ENCODE data around the gene SOD1. TPM values are rescaled to one million over a fixed set of nuclear protein-coding genes. Genes with fewer than 3 reads are reported as not detected.

The SOD1 gene
- total RNA-seq, 4 donors from 2014 or later: 249 to 453 (median 377) TPM

- ATAC-seq (no peak), DNase-seq (no peak)
- in situ Hi-C loops (cut with MboI; ENCODE audit: low sequenced_read_pairs in 4 of 4) (no loop called here), intact Hi-C loops (cut with DNase I; ENCODE audit: low total_unique reads) (no loop called here)
- no peak for TF ChIP-seq POLR2A (IDR thresholded peaks at IDR 0.05)
- no peak for TF ChIP-seq CTCF (IDR thresholded peaks at IDR 0.05 in 4 of 5, conservative IDR thresholded peaks at IDR 0.05 in 1 of 5)
- no peaks in the 10 kb centered on the region for H3K9me3 ChIP-seq
- peaks cover 41 to 56% of the 10 kb centered on the region in 2 donors for H3K4me1 ChIP-seq
- H3K27me3 ChIP-seq: no peaks in the 10 kb centered on the region
- H3K4me3 ChIP-seq: no peak overlapping the region
- no peaks in the 10 kb centered on the region for H3K36me3 ChIP-seq
- H3K27ac ChIP-seq: no peak overlapping the region
Observed at GRCh38 chr21:31714741-31715365, 55.4 kb downstream of the SOD1 start.

- DNase-seq (no peak), ATAC-seq (no peak)
- Histone ChIP-seq H3K36me3 (no peaks in the 10 kb centered on the region), H3K27me3 (no peaks in the 10 kb centered on the region), H3K27ac (peak overlapping the region; percentile 21 to 31 (median 22)), H3K4me3 (no peak overlapping the region), H3K9me3 (no peaks in the 10 kb centered on the region), H3K4me1 (peaks cover 33 to 49% of the 10 kb centered on the region in 2 donors)
- intact Hi-C loops (cut with DNase I; ENCODE audit: low total_unique reads): no loop called here
- TF ChIP-seq POLR2A (IDR thresholded peaks at IDR 0.05) (no peak), CTCF (IDR thresholded peaks at IDR 0.05 in 4 of 5, conservative IDR thresholded peaks at IDR 0.05 in 1 of 5) (no peak)
- in situ Hi-C loops (cut with MboI; ENCODE audit: low sequenced_read_pairs in 4 of 4): no loop called here
Observed at GRCh38 chr21:31716106-31716505, 56.6 kb downstream of the SOD1 start.

Other genes starting within 250 kb of the SOD1 start
- gene SCAF4, start 72.4 kb downstream of the SOD1 start, total RNA-seq: 10 to 100 TPM in 2 of 4 donors, 1 to 10 TPM in 2; 8.2 to 11.5 (median 10.0) TPM
- gene HUNK, start 213.3 kb downstream of the SOD1 start, total RNA-seq: under 1 TPM in 1 of 4 donors, not detected in 3; 0.13 TPM